GM12891 (cell line): ENCODE data around the gene KNDC1.

Source experiments
- PAX5 ChIP-seq: IDR thresholded peaks from 2 replicates; pipeline ENCODE4 v1.6.1; 2011; ENCODE audit warnings: low read length, moderate library complexity, mild to moderate bottlenecking; ENCODE audit not compliant: insufficient read depth, severe bottlenecking
- POLR2A ChIP-seq: IDR thresholded peaks from 2 replicates; pipeline ENCODE4 v1.6.1; 2011; ENCODE audit warnings: low read depth, low read length, control low read depth
- POLR2AphosphoS5 ChIP-seq: IDR thresholded peaks from 2 replicates; pipeline ENCODE4 v1.6.1; 2011; ENCODE audit warnings: low read depth, low read length, control low read depth
- SPI1 ChIP-seq: IDR thresholded peaks from 2 replicates; pipeline ENCODE4 v1.6.1; 2011; ENCODE audit warnings: low read depth, low read length, control low read depth
- TAF1 ChIP-seq: IDR thresholded peaks from 2 replicates; pipeline ENCODE4 v1.6.1; 2011; ENCODE audit warnings: low read depth, low read length, control low read depth

- TF ChIP-seq SPI1: no peak
- no peak for TF ChIP-seq POLR2AphosphoS5
- TF ChIP-seq POLR2A: no peak
- TF ChIP-seq TAF1: no peak
- no peak for TF ChIP-seq PAX5
These were observed 37.7 kb upstream of the KNDC1 start for GRCh38 chr10:133122171-133122935.
